HG03460 (cell line): ENCODE measurements around the gene CRTC1.
"Not testable (repeated sequence)": the region's sequence is repeated elsewhere in the genome, so short reads cannot be mapped to it uniquely, and the experiment has no call there.

ENCODE experiments used
- ATAC-seq: cut with Tn5 transposase; IDR thresholded peaks from one replicate; pipeline ENCODE4 v1.9.1; 2021; ENCODE audit not compliant: unreplicated experiment

CRTC1 gene

GRCh38 chr19:18796239-18796638 lies 112.8 kb downstream of the CRTC1 start:
- no peak for ATAC-seq

- ATAC-seq, result no peak
These were observed 115.2 kb downstream of the CRTC1 start for GRCh38 chr19:18798384-18799352.

- ATAC-seq, result no peak
These were observed 116.0 kb downstream of the CRTC1 start for GRCh38 chr19:18799389-18799970.

- no peak for ATAC-seq
These were observed 116.6 kb downstream of the CRTC1 start for GRCh38 chr19:18800079-18800478.

- no peak for ATAC-seq
These were observed 117.2 kb downstream of the CRTC1 start for GRCh38 chr19:18800636-18801035.

GRCh38 chr19:18802354-18802753 lies 118.9 kb downstream of the CRTC1 start:
- ATAC-seq, result no peak

- no peak for ATAC-seq
These were observed 120.2 kb downstream of the CRTC1 start for GRCh38 chr19:18803550-18804138.

- no peak for ATAC-seq
These were observed 120.7 kb downstream of the CRTC1 start for GRCh38 chr19:18804139-18804601.

GRCh38 chr19:18804643-18805042 lies 121.2 kb downstream of the CRTC1 start:
- no peak for ATAC-seq

- no peak for ATAC-seq
These were observed 124.4 kb downstream of the CRTC1 start for GRCh38 chr19:18807861-18808331.

GRCh38 chr19:18809149-18809868 lies 125.8 kb downstream of the CRTC1 start:
- ATAC-seq, result no peak

GRCh38 chr19:18811638-18812037 lies 128.2 kb downstream of the CRTC1 start:
- ATAC-seq, result not testable (repeated sequence)

- ATAC-seq, result no peak
These were observed 130.6 kb downstream of the CRTC1 start for GRCh38 chr19:18814063-18814462.

- ATAC-seq, result no peak
These were observed 132.2 kb downstream of the CRTC1 start for GRCh38 chr19:18815673-18816072.

GRCh38 chr19:18816645-18817044 lies 133.2 kb downstream of the CRTC1 start:
- not testable (repeated sequence) for ATAC-seq

- ATAC-seq, result no peak
These were observed 134.1 kb downstream of the CRTC1 start for GRCh38 chr19:18817574-18817973.

GRCh38 chr19:18828786-18829185 lies 145.3 kb downstream of the CRTC1 start:
- no peak for ATAC-seq

- no peak for ATAC-seq
These were observed 147.0 kb downstream of the CRTC1 start for GRCh38 chr19:18830488-18830887.

- ATAC-seq, result peak; percentile 61
These were observed 148.2 kb downstream of the CRTC1 start, which contains the start of gene UPF1 for GRCh38 chr19:18831524-18832305. Gene UPF1 (plus strand): TSS chr19:18831959. CDS start chr19:18832210, 251 bp downstream.
